OCI-M2 (cell line): ENCODE results near the gene SLC24A3.

Source experiments
- DNase-seq: peaks from one replicate; lab custom pipeline; 2025; ENCODE audit not compliant: unreplicated experiment; lab: John Stamatoyannopoulos, UW

Gene SLC24A3

GRCh38 chr20:19301142-19301541 is 88.7 kb downstream of the SLC24A3 start:
- DNase-seq = no peak

GRCh38 chr20:19301843-19302242 is 89.4 kb downstream of the SLC24A3 start:
- DNase-seq = no peak

- DNase-seq = no peak
These were observed 90.3 kb downstream of the SLC24A3 start for GRCh38 chr20:19302714-19303113.

DNA sequence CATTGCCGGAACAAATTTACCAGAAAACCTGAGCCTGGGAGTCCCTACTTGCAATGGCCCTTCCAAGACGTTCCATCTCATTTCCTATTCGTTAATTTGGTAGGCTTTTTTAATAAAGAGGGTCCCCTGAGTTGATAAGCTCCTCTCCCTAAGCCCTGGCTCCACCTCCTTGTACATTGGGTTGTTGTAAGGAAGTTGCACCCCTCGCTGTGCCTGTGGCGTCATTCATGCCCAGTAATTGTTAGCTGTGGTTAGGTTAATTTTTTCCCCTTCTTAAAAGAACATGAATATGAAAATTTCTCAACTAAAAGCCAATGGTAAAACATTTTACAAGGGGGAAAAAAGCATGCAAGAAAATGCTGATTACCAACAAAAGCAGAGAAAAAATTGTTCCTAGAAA is 91.9 kb downstream of the SLC24A3 start:
- no peak for DNase-seq

- DNase-seq = no peak
These were observed 92.5 kb downstream of the SLC24A3 start for GRCh38 chr20:19304886-19305415.

DNA sequence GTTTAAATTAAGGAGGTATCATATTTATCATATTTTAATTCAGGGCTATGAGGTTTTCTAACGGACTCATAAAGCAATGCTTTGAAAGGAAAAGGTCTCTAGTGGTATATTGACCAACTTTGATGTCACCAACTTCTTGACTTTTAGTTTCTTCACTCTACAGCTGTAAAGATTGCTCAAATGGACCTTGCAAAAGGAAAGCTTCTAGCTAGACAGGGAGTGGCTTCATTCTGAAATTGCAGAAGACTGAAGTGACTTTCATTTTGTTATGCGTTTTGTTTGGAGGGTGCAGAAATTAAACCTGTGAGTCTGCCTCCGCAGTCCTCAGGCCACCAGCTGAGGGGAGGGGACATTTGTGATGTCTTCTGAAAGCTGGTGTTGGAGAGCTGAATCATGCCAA is 95.7 kb downstream of the SLC24A3 start:
- no peak for DNase-seq

DNA sequence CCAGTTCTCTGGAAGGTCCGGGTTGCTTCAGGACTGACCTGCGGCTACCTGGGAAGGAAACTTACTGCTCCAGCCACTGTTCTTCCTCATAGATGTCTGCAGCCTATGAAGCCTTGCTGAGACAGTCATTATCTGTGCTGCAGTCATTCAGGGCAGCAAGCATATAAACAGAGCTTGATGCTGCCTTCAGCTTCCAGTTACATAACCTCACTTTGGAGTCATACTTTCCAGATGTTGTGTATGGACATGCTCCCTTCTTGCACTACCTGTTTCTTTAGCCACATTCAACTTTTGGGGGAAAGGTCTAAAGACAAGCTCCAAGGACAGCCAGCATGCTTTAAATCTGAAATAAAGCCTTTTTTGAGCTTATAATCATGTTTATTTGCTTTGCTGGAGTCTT is 98.1 kb downstream of the SLC24A3 start:
- no peak for DNase-seq

- no peak for DNase-seq
These were observed 101.1 kb downstream of the SLC24A3 start for GRCh38 chr20:19313342-19314069.

DNA sequence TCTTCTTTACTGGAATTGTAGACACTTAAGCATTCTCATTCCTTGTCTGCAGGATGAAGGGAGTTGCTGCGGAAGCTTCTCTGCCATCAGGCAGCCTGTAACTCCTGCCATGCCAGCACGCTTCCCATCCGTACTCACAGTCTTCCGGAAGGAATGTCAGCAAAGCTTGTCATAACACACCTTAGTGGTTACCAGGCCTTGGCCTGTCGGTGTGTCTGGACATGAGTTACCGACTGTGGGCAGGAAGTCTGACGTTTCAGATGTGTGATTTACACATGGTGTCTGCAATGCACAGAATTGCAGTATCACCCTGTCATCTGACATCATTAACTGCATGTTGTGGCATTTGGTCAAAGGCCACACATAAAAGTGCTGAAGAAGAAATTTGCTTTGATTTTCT is 102.2 kb downstream of the SLC24A3 start:
- no peak for DNase-seq

DNA sequence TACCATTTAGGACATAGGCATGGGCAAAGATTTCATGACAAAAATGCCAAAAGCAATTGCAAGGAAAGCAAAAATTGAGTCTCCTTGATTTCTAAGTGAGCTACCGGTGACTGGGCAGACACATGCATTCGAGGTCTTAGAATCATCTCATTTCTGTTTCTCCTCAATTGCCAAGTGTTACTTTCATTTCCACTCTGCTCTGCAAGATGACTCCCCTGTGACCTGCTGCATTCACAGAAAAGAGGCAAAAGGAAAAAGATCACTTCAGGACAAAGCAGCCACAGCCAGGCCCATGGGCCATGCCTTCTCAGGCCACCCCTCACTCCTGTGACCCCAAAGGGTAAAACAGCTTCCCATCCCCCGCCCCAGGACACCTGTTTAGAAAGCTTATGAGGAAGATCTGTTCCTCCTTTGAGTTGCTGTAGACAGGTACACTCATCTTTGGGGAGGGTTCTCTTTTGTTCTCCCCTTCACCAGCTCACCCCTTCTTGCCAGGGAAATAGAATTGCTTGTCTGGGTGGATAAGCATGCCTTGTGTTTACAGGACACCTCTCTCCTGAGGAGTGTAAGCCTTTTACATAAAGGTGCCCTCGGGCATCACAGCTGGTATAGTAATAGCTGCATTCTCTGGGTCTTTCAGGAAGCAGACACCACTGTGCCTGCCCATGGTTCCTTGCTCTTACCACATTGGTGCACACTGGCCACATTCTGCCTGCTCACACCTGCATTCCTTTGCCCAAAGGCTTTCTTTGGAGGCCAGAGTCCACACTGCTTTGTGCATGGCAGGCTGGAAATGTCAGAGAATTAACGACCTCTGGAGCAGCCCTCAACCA is 105.0 kb downstream of the SLC24A3 start:
- no peak for DNase-seq

GRCh38 chr20:19318610-19319009 is 106.2 kb downstream of the SLC24A3 start:
- DNase-seq = no peak

GRCh38 chr20:19320005-19320404 is 107.6 kb downstream of the SLC24A3 start:
- DNase-seq = no peak

DNA sequence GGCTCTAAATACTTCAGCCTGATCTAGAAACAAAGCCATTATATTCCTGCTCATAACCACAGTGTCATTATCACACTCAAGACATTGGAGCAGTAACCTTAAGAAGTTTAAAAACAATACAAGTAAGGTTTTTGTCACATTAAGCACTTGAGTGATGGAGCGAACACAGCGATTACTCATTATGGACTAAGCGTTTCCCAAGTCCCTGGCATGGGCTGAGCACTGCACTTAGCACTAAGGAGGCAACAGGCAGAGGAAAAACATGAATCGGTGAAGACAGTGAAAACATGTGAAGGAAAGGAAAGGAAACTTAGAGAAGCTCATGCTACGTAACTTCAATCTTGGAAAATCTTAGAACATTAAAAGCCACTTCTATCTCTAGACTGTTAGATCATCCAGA is 108.7 kb downstream of the SLC24A3 start:
- no peak for DNase-seq

GRCh38 chr20:19322061-19322985 is 109.9 kb downstream of the SLC24A3 start:
- DNase-seq = no peak

DNA sequence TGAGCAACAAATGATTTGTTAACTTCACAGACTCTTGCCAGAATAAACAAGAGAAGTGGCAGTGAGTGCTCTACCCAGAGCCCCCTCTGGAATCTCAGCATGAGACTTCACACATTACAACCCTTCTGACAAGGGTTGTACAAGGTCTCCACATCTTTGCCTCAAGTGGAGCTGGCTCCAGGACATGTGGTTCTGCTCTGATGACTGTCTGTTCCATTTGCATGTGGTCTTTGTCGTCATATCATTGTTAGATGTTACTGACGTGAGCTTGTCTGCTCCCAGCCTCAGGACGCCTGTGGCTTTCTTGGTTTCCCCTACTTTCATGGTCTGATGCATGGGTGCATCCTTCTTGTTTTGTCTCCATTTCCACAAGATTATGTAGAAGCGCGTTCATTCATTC is 115.0 kb downstream of the SLC24A3 start:
- no peak for DNase-seq

DNA sequence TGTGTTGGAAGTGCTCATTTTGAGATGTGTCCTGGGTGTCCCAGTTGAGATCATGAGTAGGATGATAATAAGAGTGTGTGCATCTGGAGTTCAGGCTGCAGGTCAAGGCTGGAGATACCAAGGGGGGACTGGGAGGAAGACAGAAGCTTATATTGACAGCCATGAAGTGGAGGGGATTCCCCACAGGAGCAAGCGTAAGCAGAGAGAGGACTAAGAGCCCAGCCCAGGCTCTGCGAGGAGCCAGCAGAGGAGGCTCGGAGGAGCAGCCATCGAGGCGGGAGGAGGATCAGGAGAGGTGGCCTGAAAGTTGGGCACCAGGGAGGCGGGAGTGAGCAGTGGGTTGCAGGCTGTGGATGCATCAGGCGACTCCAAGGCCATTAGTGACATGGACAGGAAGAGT is 116.2 kb downstream of the SLC24A3 start:
- no peak for DNase-seq

GRCh38 chr20:19330038-19330437 is 117.6 kb downstream of the SLC24A3 start:
- no peak for DNase-seq

GRCh38 chr20:19330731-19331130 is 118.3 kb downstream of the SLC24A3 start:
- DNase-seq = no peak

GRCh38 chr20:19333563-19333962 is 121.1 kb downstream of the SLC24A3 start:
- no peak for DNase-seq

- no peak for DNase-seq
These were observed 122.9 kb downstream of the SLC24A3 start for GRCh38 chr20:19335341-19335740.

DNA sequence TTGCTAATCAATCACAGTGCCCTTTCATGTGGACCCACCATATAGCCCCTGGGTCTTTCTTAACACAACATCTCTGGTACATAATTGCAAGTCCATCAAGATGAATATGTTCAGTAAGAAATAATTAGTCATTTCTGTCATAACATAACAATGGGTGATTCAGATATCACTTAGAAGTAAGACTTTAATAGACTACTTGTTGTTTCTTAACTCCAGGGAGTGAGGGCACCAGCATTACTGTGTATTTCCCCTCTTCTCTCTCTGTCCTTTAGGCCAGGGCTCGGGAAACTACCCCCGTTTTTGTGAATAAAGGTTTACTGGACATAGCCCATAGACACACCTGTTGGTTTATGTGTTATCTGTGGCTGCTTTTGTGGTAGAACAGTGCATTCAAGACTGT is 123.5 kb downstream of the SLC24A3 start:
- no peak for DNase-seq
